ENCODE results near the gene XPO4.

DNA sequence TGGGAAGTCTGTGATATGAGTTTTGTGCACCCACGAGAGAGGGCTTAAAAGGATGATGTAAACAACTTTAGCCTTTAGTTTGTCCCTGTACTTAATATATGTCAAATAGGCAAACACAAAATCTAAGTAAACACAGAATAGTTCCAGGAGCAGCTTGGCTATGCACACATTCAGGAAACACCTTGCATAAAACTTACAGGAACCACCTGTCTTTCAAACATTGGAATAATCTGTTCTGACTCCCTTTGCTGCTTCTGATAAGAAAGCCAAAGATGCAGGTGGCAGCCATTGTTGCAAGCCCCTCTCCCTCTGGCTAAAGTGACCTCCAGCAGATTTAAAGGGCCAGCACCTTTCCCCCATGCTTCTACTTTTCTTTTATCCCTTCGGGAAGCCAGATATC lies 133.5 kb downstream of the XPO4 start:
- no peak for TF ChIP-seq EZH2 (IDR thresholded peaks at IDR 0.05; ENCODE audit: low read length, missing control alignments)
- TF ChIP-seq, protein P1, sequence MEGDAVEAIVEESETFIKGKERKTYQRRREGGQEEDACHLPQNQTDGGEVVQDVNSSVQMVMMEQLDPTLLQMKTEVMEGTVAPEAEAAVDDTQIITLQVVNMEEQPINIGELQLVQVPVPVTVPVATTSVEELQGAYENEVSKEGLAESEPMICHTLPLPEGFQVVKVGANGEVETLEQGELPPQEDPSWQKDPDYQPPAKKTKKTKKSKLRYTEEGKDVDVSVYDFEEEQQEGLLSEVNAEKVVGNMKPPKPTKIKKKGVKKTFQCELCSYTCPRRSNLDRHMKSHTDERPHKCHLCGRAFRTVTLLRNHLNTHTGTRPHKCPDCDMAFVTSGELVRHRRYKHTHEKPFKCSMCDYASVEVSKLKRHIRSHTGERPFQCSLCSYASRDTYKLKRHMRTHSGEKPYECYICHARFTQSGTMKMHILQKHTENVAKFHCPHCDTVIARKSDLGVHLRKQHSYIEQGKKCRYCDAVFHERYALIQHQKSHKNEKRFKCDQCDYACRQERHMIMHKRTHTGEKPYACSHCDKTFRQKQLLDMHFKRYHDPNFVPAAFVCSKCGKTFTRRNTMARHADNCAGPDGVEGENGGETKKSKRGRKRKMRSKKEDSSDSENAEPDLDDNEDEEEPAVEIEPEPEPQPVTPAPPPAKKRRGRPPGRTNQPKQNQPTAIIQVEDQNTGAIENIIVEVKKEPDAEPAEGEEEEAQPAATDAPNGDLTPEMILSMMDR (conservative IDR thresholded peaks at IDR 0.05 in 1 of 2, IDR thresholded peaks at IDR 0.05 in 1 of 2; ENCODE audit: low read depth in 1 of 2, low read length in 2 of 2), result no peak
